Measurements from ENCODE around the gene CTNNA2.

- TF ChIP-seq POLR2A (IDR thresholded peaks at IDR 0.05; ENCODE audit: low read length) (no peak), RNF2 (IDR thresholded peaks at IDR 0.05; ENCODE audit: borderline replicate concordance, low read depth) (no peak)
Measured at GRCh38 chr2:80126596-80127189, 613.8 kb downstream of the CTNNA2 start.

Measured in A549 (cell line).